ENCODE measurements around the gene ZNF639. TPM values are rescaled to one million over a fixed set of nuclear protein-coding genes. Genes with fewer than 3 reads are reported as not detected.

The ZNF639 gene
- total and polyA plus RNA-seq, 2 of the 13 experiments (the other 11 are each of a cell fraction or from before 2014, with no cell fraction given) = 11.6 to 42.4 TPM

DNA sequence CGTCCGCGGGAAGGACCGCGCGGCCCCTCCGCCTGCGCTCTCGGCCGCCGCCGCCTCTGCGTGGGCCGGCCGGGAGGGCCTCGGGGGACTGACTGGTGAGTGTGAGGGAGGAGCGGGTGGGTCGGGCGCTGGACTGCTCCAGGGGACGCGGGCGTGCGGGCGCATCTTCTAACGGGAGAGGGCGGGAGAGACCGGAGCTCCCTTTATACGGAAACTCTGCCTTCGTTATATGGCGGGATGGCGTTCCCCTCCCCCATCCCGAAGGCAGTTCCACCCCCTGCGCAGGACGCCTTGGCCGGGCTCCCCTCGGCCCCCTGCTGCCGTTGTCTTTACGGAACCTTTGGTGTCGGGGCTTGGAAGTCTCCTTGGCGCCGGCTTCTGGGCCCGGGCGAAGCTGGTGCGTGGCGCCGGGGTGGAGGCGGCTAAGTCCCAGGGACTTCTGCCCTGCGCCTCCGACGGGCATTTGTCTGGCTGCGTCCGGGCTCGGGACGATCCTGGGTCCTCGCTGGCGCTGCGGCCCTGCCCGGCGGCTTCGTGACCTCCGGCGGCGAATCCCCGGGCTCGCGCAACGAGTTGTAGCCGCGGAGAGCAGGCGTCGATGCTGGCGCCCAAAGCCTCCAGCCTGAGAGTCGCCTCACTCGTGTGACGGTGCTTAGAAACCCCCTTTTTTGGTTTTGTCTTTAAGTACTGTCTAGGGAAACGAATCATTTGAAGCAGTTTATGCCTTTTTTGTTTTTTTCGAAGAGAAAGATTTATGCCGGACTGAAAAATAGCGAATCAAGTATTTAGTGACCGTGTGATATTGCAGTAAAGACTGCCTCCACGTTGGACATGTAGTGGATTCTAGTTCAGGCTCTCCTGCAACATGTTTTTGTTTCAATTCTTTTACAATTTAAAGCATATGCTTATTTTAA, 623 bp downstream of the ZNF639 start (continued):
- TF ChIP-seq, protein P1, sequence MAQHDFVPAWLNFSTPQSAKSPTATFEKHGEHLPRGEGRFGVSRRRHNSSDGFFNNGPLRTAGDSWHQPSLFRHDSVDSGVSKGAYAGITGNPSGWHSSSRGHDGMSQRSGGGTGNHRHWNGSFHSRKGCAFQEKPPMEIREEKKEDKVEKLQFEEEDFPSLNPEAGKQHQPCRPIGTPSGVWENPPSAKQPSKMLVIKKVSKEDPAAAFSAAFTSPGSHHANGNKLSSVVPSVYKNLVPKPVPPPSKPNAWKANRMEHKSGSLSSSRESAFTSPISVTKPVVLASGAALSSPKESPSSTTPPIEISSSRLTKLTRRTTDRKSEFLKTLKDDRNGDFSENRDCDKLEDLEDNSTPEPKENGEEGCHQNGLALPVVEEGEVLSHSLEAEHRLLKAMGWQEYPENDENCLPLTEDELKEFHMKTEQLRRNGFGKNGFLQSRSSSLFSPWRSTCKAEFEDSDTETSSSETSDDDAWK (CRISPR knock-in tag; IDR thresholded peaks at IDR 0.05) = no peak
- peak; percentile 72 for TF ChIP-seq AGO2 (optimal IDR thresholded peaks at IDR 0.05; ENCODE audit: low read depth, low read length)
- TF ChIP-seq NFKBIZ (CRISPR knock-in tag; IDR thresholded peaks at IDR 0.05) = no peak
- TF ChIP-seq CAMTA2 (CRISPR knock-in tag; IDR thresholded peaks at IDR 0.05; ENCODE audit: borderline replicate concordance) = no peak
- no peak for TF ChIP-seq NCOA5 (CRISPR knock-in tag; IDR thresholded peaks at IDR 0.05)
- TF ChIP-seq MED8 (CRISPR knock-in tag; IDR thresholded peaks at IDR 0.05; ENCODE audit: insufficient replicate concordance) = no peak
- no peak for TF ChIP-seq ZNF121 (CRISPR knock-in tag; IDR thresholded peaks at IDR 0.05)
- no peak for TF ChIP-seq ZNF704 (CRISPR knock-in tag; IDR thresholded peaks at IDR 0.05; ENCODE audit: borderline replicate concordance)
- TF ChIP-seq SRY (CRISPR knock-in tag; IDR thresholded peaks at IDR 0.05) = no peak; the same call in 1 of the 2 replicates
- no peak for TF ChIP-seq PPARG (CRISPR knock-in tag; conservative IDR thresholded peaks at IDR 0.05)
- no peak for TF ChIP-seq JUN (CRISPR knock-in tag; IDR thresholded peaks at IDR 0.05)
- TF ChIP-seq, protein P2, sequence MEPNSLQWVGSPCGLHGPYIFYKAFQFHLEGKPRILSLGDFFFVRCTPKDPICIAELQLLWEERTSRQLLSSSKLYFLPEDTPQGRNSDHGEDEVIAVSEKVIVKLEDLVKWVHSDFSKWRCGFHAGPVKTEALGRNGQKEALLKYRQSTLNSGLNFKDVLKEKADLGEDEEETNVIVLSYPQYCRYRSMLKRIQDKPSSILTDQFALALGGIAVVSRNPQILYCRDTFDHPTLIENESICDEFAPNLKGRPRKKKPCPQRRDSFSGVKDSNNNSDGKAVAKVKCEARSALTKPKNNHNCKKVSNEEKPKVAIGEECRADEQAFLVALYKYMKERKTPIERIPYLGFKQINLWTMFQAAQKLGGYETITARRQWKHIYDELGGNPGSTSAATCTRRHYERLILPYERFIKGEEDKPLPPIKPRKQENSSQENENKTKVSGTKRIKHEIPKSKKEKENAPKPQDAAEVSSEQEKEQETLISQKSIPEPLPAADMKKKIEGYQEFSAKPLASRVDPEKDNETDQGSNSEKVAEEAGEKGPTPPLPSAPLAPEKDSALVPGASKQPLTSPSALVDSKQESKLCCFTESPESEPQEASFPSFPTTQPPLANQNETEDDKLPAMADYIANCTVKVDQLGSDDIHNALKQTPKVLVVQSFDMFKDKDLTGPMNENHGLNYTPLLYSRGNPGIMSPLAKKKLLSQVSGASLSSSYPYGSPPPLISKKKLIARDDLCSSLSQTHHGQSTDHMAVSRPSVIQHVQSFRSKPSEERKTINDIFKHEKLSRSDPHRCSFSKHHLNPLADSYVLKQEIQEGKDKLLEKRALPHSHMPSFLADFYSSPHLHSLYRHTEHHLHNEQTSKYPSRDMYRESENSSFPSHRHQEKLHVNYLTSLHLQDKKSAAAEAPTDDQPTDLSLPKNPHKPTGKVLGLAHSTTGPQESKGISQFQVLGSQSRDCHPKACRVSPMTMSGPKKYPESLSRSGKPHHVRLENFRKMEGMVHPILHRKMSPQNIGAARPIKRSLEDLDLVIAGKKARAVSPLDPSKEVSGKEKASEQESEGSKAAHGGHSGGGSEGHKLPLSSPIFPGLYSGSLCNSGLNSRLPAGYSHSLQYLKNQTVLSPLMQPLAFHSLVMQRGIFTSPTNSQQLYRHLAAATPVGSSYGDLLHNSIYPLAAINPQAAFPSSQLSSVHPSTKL (CRISPR knock-in tag; IDR thresholded peaks at IDR 0.05) = peak; percentile 29; the same call in 1 of the 2 replicates
- TF ChIP-seq CEBPB (IDR thresholded peaks at IDR 0.05; ENCODE audit: borderline replicate concordance, low read depth, low read length) = no peak
- TF ChIP-seq, protein P3, sequence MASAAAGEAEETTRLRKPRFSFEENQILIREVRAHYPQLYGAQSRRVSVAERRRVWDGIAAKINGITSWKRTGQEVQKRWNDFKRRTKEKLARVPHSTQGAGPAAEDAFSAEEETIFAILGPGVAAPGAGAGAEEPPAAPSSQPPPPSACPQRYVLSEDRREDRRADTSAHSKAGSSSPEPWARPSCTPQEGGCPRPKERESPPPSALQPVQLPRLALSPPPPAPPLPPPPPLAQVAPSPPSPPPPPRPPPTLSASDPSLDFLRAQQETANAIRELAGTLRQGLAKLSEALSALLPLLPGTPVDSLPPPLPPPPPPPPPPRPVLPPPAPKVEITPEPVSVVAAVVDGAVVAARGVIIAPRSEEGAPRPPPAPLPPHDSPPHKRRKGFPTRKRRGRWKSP (CRISPR knock-in tag; IDR thresholded peaks at IDR 0.05) = no peak
- TF ChIP-seq, protein P4, sequence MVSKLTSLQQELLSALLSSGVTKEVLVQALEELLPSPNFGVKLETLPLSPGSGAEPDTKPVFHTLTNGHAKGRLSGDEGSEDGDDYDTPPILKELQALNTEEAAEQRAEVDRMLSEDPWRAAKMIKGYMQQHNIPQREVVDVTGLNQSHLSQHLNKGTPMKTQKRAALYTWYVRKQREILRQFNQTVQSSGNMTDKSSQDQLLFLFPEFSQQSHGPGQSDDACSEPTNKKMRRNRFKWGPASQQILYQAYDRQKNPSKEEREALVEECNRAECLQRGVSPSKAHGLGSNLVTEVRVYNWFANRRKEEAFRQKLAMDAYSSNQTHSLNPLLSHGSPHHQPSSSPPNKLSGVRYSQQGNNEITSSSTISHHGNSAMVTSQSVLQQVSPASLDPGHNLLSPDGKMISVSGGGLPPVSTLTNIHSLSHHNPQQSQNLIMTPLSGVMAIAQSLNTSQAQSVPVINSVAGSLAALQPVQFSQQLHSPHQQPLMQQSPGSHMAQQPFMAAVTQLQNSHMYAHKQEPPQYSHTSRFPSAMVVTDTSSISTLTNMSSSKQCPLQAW (CRISPR knock-in tag; IDR thresholded peaks at IDR 0.05) = peak; percentile 72; the same call in 1 of the 2 replicates
- TF ChIP-seq, protein P5, sequence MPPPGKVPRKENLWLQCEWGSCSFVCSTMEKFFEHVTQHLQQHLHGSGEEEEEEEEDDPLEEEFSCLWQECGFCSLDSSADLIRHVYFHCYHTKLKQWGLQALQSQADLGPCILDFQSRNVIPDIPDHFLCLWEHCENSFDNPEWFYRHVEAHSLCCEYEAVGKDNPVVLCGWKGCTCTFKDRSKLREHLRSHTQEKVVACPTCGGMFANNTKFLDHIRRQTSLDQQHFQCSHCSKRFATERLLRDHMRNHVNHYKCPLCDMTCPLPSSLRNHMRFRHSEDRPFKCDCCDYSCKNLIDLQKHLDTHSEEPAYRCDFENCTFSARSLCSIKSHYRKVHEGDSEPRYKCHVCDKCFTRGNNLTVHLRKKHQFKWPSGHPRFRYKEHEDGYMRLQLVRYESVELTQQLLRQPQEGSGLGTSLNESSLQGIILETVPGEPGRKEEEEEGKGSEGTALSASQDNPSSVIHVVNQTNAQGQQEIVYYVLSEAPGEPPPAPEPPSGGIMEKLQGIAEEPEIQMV (CRISPR knock-in tag; IDR thresholded peaks at IDR 0.05; ENCODE audit: low read depth) = no peak
